ENCODE data around the gene ENG.

DNA sequence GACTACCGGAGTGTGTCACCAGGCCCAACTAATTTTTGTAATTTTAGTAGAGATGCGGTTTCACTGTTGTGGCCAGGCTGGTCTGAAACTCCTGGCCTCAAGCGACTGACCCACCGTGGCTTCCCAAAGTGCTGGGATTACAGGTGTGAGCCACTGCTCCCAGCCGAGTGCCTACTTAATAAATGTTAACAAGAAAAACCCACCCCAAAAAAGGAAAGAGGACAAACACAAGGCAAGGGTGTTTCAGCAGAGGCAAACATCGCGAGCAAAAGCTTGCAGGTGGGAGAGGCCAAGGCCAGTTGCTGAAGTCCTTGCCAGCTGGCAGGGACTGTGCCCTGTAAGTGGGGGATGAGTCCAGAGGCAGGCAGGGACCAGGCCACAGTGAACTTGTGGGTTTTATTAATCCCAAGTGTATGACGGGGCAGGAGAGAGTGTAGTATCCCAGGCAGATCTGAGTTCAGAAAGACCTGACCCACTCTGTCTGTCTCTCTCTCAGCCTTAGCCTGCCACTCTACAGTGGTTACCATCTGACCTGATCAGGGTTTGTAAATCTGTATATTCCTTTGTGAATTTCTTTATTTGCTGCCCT is 58.1 kb downstream of the ENG start:
- TF ChIP-seq, protein P1, sequence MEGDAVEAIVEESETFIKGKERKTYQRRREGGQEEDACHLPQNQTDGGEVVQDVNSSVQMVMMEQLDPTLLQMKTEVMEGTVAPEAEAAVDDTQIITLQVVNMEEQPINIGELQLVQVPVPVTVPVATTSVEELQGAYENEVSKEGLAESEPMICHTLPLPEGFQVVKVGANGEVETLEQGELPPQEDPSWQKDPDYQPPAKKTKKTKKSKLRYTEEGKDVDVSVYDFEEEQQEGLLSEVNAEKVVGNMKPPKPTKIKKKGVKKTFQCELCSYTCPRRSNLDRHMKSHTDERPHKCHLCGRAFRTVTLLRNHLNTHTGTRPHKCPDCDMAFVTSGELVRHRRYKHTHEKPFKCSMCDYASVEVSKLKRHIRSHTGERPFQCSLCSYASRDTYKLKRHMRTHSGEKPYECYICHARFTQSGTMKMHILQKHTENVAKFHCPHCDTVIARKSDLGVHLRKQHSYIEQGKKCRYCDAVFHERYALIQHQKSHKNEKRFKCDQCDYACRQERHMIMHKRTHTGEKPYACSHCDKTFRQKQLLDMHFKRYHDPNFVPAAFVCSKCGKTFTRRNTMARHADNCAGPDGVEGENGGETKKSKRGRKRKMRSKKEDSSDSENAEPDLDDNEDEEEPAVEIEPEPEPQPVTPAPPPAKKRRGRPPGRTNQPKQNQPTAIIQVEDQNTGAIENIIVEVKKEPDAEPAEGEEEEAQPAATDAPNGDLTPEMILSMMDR (IDR thresholded peaks at IDR 0.05), result no peak
- peak in 1 of 2 donors; percentile 45 for TF ChIP-seq POLR2AphosphoS5 (IDR thresholded peaks at IDR 0.05; ENCODE audit: insufficient read depth in 1 of 2, low read depth in 1 of 2)
- no peak for TF ChIP-seq POLR2A (IDR thresholded peaks at IDR 0.05)
